Panc1 (cell line): ENCODE measurements around the gene SAMD14.

Experiments
- CTCF ChIP-seq: fragments of 450-650 bp; IDR thresholded peaks from 2 replicates; pipeline ENCODE4 v1.5.1; 2017; ENCODE audit warnings: mild to moderate bottlenecking
- POLR2AphosphoS5 ChIP-seq: IDR thresholded peaks from 2 replicates; pipeline ENCODE4 v1.6.1; 2012; ENCODE audit warnings: mild to moderate bottlenecking, low read depth, low read length, moderate library complexity
- TCF7L2 ChIP-seq: IDR thresholded peaks from 2 replicates; pipeline ENCODE4 v1.6.1; 2011; ENCODE audit warnings: mild to moderate bottlenecking, low read depth, low read length, inconsistent platforms

- no peak for TF ChIP-seq CTCF
- no peak for TF ChIP-seq POLR2AphosphoS5
- no peak for TF ChIP-seq TCF7L2
These were observed 6.2 kb upstream of the SAMD14 start for GRCh38 chr17:50136096-50136687.
